OCI-LY1 (cell line): ENCODE data around the gene NODAL.

Source experiments
- H2AFZ ChIP-seq: fragments of 200-600 bp; sonication (generic), shearing (Covaris generic); 2 replicates; pipeline ENCODE4 v1.6.0; 2014; ENCODE audit warnings: antibody characterized with exemption, mild to moderate bottlenecking, low read length
- H3F3A ChIP-seq: fragments of 200-600 bp; sonication (generic), shearing (Covaris generic); 2 replicates; pipeline ENCODE4 v1.6.0; 2014; ENCODE audit warnings: mild to moderate bottlenecking, antibody characterized with exemption, low read length, moderate library complexity; ENCODE audit not compliant: insufficient read depth
- H3K27ac ChIP-seq: fragments of 200-600 bp; sonication (generic); 2 replicates; pipeline ENCODE4 v1.5.1; 2014; ENCODE audit warnings: low read length, mixed run types, mild to moderate bottlenecking, low read depth; ENCODE audit not compliant: poor library complexity, severe bottlenecking
- H3K27me3 ChIP-seq: fragments of 200-600 bp; sonication (generic); 2 replicates; pipeline ENCODE4 v1.6.0; 2014; ENCODE audit warnings: antibody characterized with exemption, mild to moderate bottlenecking, low read length, moderate library complexity; ENCODE audit not compliant: insufficient read depth
- H3K36me3 ChIP-seq: fragments of 200-600 bp; sonication (generic); 2 replicates; pipeline ENCODE4 v1.6.1; 2014; ENCODE audit warnings: mild to moderate bottlenecking, antibody characterized with exemption, low read length, moderate library complexity, mixed read lengths; ENCODE audit not compliant: insufficient read depth
- H3K4me1 ChIP-seq: fragments of 200-600 bp; sonication (generic); 2 replicates; pipeline ENCODE4 v1.5.1; 2014; ENCODE audit warnings: mild to moderate bottlenecking, low read length, moderate library complexity; ENCODE audit not compliant: insufficient read depth, severe bottlenecking
- H3K4me2 ChIP-seq: fragments of 200-600 bp; sonication (generic), shearing (Covaris generic); 2 replicates; pipeline ENCODE4 v1.6.1; 2014; ENCODE audit warnings: low read length
- H3K4me3 ChIP-seq: fragments of 200-600 bp; sonication (generic); 2 replicates; pipeline ENCODE4 v1.5.1; 2014; ENCODE audit warnings: low read length, low read depth, mild to moderate bottlenecking, mixed read lengths; ENCODE audit not compliant: poor library complexity, severe bottlenecking
- H3K79me2 ChIP-seq: fragments of 200-600 bp; shearing (Covaris generic); 2 replicates; pipeline ENCODE4 v1.6.1; 2016; ENCODE audit warnings: mixed run types, low read length, mixed read lengths; ENCODE audit not compliant: insufficient read depth
- H3K9ac ChIP-seq: fragments of 200-600 bp; sonication (generic), shearing (Covaris generic); 2 replicates; pipeline ENCODE4 v1.6.1; 2014; ENCODE audit warnings: mild to moderate bottlenecking, low read length, mixed read lengths
- H3K9me2 ChIP-seq: fragments of 200-600 bp; sonication (generic), shearing (Covaris generic); 2 replicates; pipeline ENCODE4 v1.6.1; 2014; ENCODE audit warnings: low read depth, mild to moderate bottlenecking, low read length, mixed read lengths
- H3K9me3 ChIP-seq: fragments of 200-600 bp; shearing (Covaris generic); 2 replicates; pipeline ENCODE4 v1.6.1; 2014; ENCODE audit warnings: low read length, mixed read lengths
- H4K20me1 ChIP-seq: fragments of 200-600 bp; sonication (generic), shearing (Covaris generic); 2 replicates; pipeline ENCODE4 v1.6.0; 2016; ENCODE audit warnings: mild to moderate bottlenecking, low read length; ENCODE audit not compliant: insufficient read depth
- CTCF ChIP-seq: fragments of 200-600 bp; sonication (generic), shearing (Covaris generic); IDR thresholded peaks from 2 replicates; pipeline ENCODE4 v1.5.1; 2017; ENCODE audit warnings: mild to moderate bottlenecking, antibody characterized with exemption, low read length, moderate library complexity, mixed read lengths
- EZH2 ChIP-seq: fragments of 200-600 bp; sonication (generic), shearing (Covaris generic); IDR thresholded peaks from 2 replicates; pipeline ENCODE4 v1.8.0; 2017; ENCODE audit warnings: borderline replicate concordance, mixed run types, mild to moderate bottlenecking, antibody characterized with exemption, low read length, moderate library complexity, mixed read lengths

NODAL gene

GRCh38 chr10:70399177-70399576, 42.3 kb downstream of the NODAL start:
- H3K36me3 ChIP-seq = no peaks in the 10 kb centered on the region
- no peak overlapping the region for H3K9ac ChIP-seq
- H3K4me2 ChIP-seq = no peak overlapping the region
- no peaks in the 10 kb centered on the region for H4K20me1 ChIP-seq
- no peak overlapping the region for H3K4me3 ChIP-seq
- no peaks in the 10 kb centered on the region for H3K27me3 ChIP-seq
- TF ChIP-seq EZH2 = no peak
- no peak for TF ChIP-seq CTCF
- no peaks in the 10 kb centered on the region for H3F3A ChIP-seq
- H3K27ac ChIP-seq = no peak overlapping the region
- H3K4me1 ChIP-seq = peaks cover 11% of the 10 kb centered on the region
- H3K79me2 ChIP-seq = no peaks in the 10 kb centered on the region
- H3K9me2 ChIP-seq = no peaks in the 10 kb centered on the region
- H2AFZ ChIP-seq = no peak overlapping the region
- no peaks in the 10 kb centered on the region for H3K9me3 ChIP-seq

- Histone ChIP-seq H2AFZ (no peak overlapping the region), H3K27me3 (no peaks in the 10 kb centered on the region), H3K4me3 (no peak overlapping the region), H3K79me2 (no peaks in the 10 kb centered on the region), H3K9me2 (no peaks in the 10 kb centered on the region), H3F3A (no peaks in the 10 kb centered on the region), H3K4me2 (no peak overlapping the region), H3K9me3 (no peaks in the 10 kb centered on the region), H3K36me3 (no peaks in the 10 kb centered on the region), H3K4me1 (no peaks in the 10 kb centered on the region), H3K27ac (no peak overlapping the region), H3K9ac (no peak overlapping the region), H4K20me1 (no peaks in the 10 kb centered on the region)
- no peak for TF ChIP-seq EZH2
- no peak for TF ChIP-seq CTCF
These were observed 45.3 kb downstream of the NODAL start for GRCh38 chr10:70396140-70396539.

- Histone ChIP-seq H3K9me3 (no peaks in the 10 kb centered on the region), H3F3A (no peaks in the 10 kb centered on the region), H3K9ac (no peak overlapping the region), H2AFZ (no peak overlapping the region), H3K4me3 (no peak overlapping the region), H3K4me2 (no peak overlapping the region), H3K4me1 (peaks cover 4% of the 10 kb centered on the region), H3K27me3 (no peaks in the 10 kb centered on the region), H4K20me1 (no peaks in the 10 kb centered on the region), H3K27ac (no peak overlapping the region), H3K36me3 (no peaks in the 10 kb centered on the region), H3K9me2 (no peaks in the 10 kb centered on the region), H3K79me2 (no peaks in the 10 kb centered on the region)
- TF ChIP-seq EZH2 (no peak), CTCF (no peak)
These were observed 49.8 kb downstream of the NODAL start for GRCh38 chr10:70391654-70392053.
